ENCODE data around the gene OLFM1.

DNA sequence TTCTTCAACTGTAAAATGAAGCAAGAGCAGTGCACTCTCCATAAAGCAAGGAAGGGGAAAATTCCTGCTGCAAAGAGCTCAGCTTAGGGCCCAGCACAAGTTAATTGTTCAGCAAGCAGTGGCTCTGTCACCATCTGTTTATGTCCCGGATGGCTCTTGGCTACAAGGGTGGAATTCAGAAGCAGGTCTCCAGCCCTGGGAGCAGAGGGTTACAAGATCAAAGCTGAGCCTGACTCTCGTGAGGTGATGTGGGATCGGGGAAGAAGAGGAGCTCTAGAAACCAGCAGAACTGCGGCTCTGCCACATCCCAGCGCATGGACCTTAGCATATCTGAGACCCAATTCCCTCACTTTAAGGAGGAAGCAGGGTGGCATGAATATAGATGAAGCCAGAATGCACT, 25.2 kb upstream of the OLFM1 start:
- TF ChIP-seq CTCF (IDR thresholded peaks at IDR 0.05) = no peak
- no peak for TF ChIP-seq POLR2A (IDR thresholded peaks at IDR 0.05)

All from esophagus squamous epithelium (tissue), 4 donors.